Ovary (tissue), 3 donors: ENCODE data around the gene SMAD2.

Experiments used
- POLR2A ChIP-seq: fragments of 450-650 bp; IDR thresholded peaks from one replicate; pipeline ENCODE4 v1.6.1; 2017; ENCODE audit warnings: antibody characterized with exemption, mild to moderate bottlenecking, moderate library complexity
- TF ChIP-seq, protein P1 (sequence below), 3 donors: fragments of 450-650 bp in 2 of 3; fragments of 200-600 bp in 1 of 3; IDR thresholded peaks; one replicate each; pipeline versions ENCODE4 v1.5.1 to v1.8.0; 2016 to 2022; ENCODE audit warnings: antibody characterized with exemption in 3 of 3, mild to moderate bottlenecking in 1 of 3
- donor health status: DM: no; HTN: no; CAD: no.

DNA sequence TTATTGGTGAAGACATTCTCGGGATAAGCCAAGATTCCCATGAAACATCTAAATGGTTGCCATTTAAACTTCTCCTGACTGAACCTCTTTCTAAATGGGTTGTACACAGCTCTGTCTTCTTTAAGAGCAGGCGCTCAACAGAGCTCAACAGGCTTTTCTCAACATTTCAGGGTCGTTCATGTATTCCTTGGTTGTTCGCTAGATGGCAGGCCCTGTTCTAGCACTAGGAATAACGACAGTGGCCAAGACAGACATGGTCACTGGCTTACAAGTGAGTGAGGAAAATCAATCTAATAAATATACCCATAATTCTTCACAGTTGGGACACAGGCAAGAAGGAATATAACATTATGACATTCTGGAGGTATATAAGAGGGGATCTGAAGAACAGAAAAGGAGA, 154.5 kb downstream of the SMAD2 start:
- TF ChIP-seq, protein P1, sequence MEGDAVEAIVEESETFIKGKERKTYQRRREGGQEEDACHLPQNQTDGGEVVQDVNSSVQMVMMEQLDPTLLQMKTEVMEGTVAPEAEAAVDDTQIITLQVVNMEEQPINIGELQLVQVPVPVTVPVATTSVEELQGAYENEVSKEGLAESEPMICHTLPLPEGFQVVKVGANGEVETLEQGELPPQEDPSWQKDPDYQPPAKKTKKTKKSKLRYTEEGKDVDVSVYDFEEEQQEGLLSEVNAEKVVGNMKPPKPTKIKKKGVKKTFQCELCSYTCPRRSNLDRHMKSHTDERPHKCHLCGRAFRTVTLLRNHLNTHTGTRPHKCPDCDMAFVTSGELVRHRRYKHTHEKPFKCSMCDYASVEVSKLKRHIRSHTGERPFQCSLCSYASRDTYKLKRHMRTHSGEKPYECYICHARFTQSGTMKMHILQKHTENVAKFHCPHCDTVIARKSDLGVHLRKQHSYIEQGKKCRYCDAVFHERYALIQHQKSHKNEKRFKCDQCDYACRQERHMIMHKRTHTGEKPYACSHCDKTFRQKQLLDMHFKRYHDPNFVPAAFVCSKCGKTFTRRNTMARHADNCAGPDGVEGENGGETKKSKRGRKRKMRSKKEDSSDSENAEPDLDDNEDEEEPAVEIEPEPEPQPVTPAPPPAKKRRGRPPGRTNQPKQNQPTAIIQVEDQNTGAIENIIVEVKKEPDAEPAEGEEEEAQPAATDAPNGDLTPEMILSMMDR (IDR thresholded peaks at IDR 0.05), result no peak
- no peak for TF ChIP-seq POLR2A
